Measurements from ENCODE around the gene RARB.

RARB gene

GRCh38 chr3:25447285-25447684 lies 19.2 kb downstream of the RARB start:
- Histone ChIP-seq H3K9me3 (ENCODE audit: control insufficient read depth, low read length) (no peaks in the 10 kb centered on the region), H3K4me1 (peaks cover 4% of the 10 kb centered on the region), H3K27me3 (ENCODE audit: control insufficient read depth, insufficient read depth, low read length) (no peaks in the 10 kb centered on the region), H3K27ac (no peak overlapping the region), H2AFZ (no peak overlapping the region), H3K4me3 (ENCODE audit: low read depth, low read length) (no peak overlapping the region), H3K9ac (no peak overlapping the region), H3K79me2 (no peaks in the 10 kb centered on the region), H3K36me3 (ENCODE audit: control insufficient read depth, insufficient read depth, low read length) (no peaks in the 10 kb centered on the region), H3K4me2 (ENCODE audit: low read length) (no peak overlapping the region)
- no peak for TF ChIP-seq CTCF (IDR thresholded peaks at IDR 0.05)

- Histone ChIP-seq H3K4me3 (ENCODE audit: low read depth, low read length) (no peak overlapping the region), H3K9me3 (ENCODE audit: control insufficient read depth, low read length) (no peaks in the 10 kb centered on the region), H3K27me3 (ENCODE audit: control insufficient read depth, insufficient read depth, low read length) (no peaks in the 10 kb centered on the region), H3K79me2 (no peaks in the 10 kb centered on the region), H3K4me1 (peaks cover 4% of the 10 kb centered on the region), H3K27ac (no peak overlapping the region), H3K9ac (no peak overlapping the region), H3K4me2 (ENCODE audit: low read length) (no peak overlapping the region), H2AFZ (no peak overlapping the region), H3K36me3 (ENCODE audit: control insufficient read depth, insufficient read depth, low read length) (no peaks in the 10 kb centered on the region)
- TF ChIP-seq CTCF (IDR thresholded peaks at IDR 0.05), result no peak
Observed at GRCh38 chr3:25447925-25448324, 19.9 kb downstream of the RARB start.

- H2AFZ ChIP-seq, result peak overlapping the region; percentile 53
- no peak overlapping the region for H3K9ac ChIP-seq
- no peaks in the 10 kb centered on the region for H3K27me3 ChIP-seq (ENCODE audit: control insufficient read depth, insufficient read depth, low read length)
- no peaks in the 10 kb centered on the region for H3K79me2 ChIP-seq
- H3K4me2 ChIP-seq (ENCODE audit: low read length), result no peak overlapping the region
- H3K4me1 ChIP-seq, result peaks cover 4% of the 10 kb centered on the region
- no peak for TF ChIP-seq CTCF (IDR thresholded peaks at IDR 0.05)
- H3K9me3 ChIP-seq (ENCODE audit: control insufficient read depth, low read length), result no peaks in the 10 kb centered on the region
- H3K36me3 ChIP-seq (ENCODE audit: control insufficient read depth, insufficient read depth, low read length), result no peaks in the 10 kb centered on the region
- no peak overlapping the region for H3K27ac ChIP-seq
- no peak overlapping the region for H3K4me3 ChIP-seq (ENCODE audit: low read depth, low read length)
Observed at GRCh38 chr3:25448750-25449692, 21.0 kb downstream of the RARB start.

- Histone ChIP-seq H2AFZ (no peak overlapping the region), H3K9me3 (ENCODE audit: control insufficient read depth, low read length) (no peaks in the 10 kb centered on the region), H3K27me3 (ENCODE audit: control insufficient read depth, insufficient read depth, low read length) (no peaks in the 10 kb centered on the region), H3K4me2 (ENCODE audit: low read length) (no peak overlapping the region), H3K9ac (no peak overlapping the region), H3K79me2 (no peaks in the 10 kb centered on the region), H3K36me3 (ENCODE audit: control insufficient read depth, insufficient read depth, low read length) (no peaks in the 10 kb centered on the region), H3K27ac (no peak overlapping the region), H3K4me1 (peaks cover 4% of the 10 kb centered on the region), H3K4me3 (ENCODE audit: low read depth, low read length) (no peak overlapping the region)
- no peak for TF ChIP-seq CTCF (IDR thresholded peaks at IDR 0.05)
Observed at GRCh38 chr3:25449857-25450256, 21.8 kb downstream of the RARB start.

GRCh38 chr3:25452192-25452591 lies 24.1 kb downstream of the RARB start:
- peaks cover 4% of the 10 kb centered on the region for H3K4me1 ChIP-seq
- H2AFZ ChIP-seq, result no peak overlapping the region
- no peaks in the 10 kb centered on the region for H3K36me3 ChIP-seq (ENCODE audit: control insufficient read depth, insufficient read depth, low read length)
- no peaks in the 10 kb centered on the region for H3K79me2 ChIP-seq
- H3K4me2 ChIP-seq (ENCODE audit: low read length), result no peak overlapping the region
- H3K9ac ChIP-seq, result no peak overlapping the region
- no peaks in the 10 kb centered on the region for H3K27me3 ChIP-seq (ENCODE audit: control insufficient read depth, insufficient read depth, low read length)
- no peak for TF ChIP-seq CTCF (IDR thresholded peaks at IDR 0.05)
- no peaks in the 10 kb centered on the region for H3K9me3 ChIP-seq (ENCODE audit: control insufficient read depth, low read length)
- H3K4me3 ChIP-seq (ENCODE audit: low read depth, low read length), result no peak overlapping the region
- no peak overlapping the region for H3K27ac ChIP-seq
